Stimulated activated CD8-positive, alpha-beta memory T cell treated with anti-CD3 and anti-CD28 coated beads, Interleukin-2, amount 100 ng/mL, for 1 hour (primary cell): ENCODE measurements around the gene TPPP.
"Not testable (repeated sequence)": the region's sequence is repeated elsewhere in the genome, so short reads cannot be mapped to it uniquely, and the experiment has no call there.

Experiments used
- DNase-seq, 2 donors: peaks; one replicate each; pipeline ENCODE4 v3.0.0-alpha.2; 2020; ENCODE audit warnings: low read depth in 2 of 2

Gene TPPP

DNA sequence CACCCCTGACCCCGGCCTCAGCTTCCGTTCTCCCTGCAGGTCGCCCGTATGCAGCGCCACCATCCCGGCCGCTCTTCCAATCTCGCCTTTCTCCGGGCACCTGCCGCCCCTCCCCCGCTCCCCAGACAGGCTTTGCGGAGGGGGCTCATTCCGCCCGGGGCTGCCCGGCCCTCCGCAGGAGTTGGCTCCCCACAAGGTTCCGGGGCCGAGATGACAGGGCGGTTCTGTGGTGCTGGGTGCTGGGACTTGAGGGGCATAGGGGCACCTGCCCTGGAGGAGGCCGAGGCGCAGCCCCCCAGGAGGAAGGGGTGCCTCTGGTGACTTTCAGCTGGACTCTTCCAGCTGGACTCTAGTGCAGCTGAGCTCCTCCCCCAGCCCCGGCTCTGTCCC lies 885 bp upstream of the TPPP start:
- DNase-seq: not testable (repeated sequence)

DNA sequence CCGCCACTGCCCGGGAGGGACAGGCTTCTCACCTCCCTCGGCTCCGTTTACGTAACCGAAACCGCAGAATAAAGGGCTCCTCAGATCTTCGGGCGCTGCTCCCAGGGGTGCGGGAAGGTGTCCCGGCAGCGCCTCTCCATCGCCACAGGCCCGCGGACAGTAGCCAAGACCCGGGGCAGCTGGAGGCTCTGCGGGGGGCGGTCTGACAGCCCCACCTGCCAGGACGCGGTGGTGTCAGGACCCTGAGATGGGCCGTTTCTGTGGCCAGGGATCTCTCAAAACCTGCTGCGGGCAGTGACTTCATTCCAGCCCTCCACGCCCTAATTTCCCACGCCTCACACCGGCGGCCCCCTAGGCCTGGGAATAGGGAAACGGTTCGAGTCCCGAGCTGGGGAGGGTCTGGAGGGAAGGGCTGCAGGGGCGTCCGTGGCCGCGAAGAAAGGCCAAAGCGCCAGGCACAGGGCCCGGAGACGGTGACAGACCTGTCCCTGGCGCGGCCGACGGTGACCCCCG lies 567 bp downstream of the TPPP start:
- not testable (repeated sequence) for DNase-seq

DNA sequence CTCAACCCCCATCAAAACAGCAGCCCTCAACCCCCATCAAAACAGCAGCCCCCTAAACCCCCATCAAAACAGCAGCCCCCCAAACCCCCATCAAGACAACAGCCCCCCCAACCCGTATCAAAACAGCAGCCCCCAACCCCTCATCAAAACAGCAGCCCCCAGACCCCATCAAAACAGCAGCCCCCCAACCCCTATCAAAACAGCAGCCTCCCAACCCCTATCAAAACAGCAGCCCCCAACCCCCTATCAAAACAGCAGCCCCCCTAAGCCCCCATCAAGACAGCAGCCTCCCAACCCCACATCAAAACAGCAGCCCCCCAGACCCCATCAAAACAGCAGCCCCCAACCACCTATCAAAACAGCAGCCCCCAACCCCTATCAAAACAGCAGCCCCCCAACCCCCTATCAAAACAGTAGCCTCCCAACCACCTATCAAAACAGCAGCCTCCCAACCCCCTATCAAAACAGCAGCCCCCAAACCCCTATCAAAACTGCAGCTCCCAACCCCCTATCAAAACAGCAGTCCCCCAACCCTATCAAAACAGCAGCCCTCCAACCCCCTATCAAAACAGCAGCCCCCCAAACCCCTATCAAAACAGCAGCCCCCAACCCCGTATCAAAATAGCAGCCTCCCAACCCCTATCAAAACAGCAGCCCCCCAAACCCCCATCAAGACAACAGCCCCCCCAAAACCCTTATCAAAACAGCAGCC lies 1.2 kb downstream of the TPPP start:
- no peak for DNase-seq

DNA sequence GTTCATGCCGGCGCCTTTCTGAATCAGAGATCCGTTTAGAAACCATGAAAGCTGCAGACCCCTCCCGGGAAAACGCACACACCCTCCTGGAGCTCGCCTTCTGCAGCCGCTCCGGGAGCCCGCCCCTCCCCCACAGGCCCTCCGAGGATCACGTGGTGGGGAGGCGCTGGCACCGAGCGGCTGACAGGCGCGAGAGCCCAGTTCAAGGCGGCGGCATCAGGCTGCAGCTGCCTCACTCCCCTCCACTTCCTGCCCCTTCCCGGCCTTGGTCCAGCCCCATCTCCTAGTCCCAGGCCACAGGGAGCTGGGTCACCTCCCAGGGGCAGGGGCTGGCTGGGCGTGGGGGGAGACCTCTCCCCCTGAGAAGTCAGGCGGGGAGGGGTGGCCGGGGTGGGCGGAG lies 2.1 kb downstream of the TPPP start:
- DNase-seq: not testable (repeated sequence)

DNA sequence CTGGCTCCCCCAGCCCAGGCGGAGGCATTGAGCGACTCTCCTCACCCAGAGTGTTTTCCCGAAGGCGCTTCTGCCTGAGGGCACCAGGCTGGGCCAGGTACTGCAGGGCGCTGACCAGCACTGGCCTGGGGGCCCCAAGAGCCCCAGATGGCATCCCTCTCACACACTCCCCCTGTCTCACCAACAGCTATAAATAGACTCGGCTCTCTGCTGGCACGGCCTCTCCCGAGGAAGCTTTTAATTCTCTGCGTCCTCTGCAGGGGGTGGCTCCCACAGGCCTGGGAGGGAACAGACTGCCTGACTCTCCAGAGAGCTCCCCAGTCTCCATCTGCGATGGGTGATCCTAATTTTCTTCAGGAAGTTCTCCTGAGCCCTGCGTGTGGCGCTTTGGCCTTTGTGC lies 2.9 kb downstream of the TPPP start:
- DNase-seq: not testable (repeated sequence)

DNA sequence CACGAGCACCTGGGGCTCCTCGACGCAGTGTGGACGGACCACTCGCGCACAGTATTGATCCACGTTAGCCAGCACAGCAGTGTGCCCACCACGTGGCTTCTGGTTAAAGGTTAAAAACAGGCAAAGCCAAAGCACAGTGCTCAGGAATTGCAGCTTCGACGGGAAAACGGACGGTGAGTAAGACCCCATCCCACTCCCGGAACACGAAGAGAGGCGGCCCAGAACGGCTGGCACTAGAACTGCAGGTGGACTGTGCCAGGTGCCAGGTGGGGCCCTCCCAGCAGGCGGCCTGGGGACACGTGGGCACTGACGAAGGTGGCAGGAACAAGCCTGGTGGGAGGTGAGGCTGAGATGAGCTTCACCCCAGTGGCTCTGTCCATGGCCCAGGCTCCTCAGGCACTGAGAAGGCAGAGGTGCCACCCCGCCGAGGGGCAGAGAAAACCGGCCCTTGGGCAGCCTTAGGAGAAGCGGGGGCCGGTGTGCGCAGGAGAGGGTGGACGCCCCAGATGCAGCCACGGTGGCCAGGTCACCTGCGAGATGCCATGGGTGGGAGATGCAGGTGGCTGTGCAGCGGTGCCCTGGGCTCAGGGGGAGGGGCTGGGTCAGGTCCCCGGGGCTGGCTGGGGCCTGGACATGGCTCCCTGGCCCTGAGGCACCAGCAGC lies 4.7 kb downstream of the TPPP start:
- not testable (repeated sequence) for DNase-seq

DNA sequence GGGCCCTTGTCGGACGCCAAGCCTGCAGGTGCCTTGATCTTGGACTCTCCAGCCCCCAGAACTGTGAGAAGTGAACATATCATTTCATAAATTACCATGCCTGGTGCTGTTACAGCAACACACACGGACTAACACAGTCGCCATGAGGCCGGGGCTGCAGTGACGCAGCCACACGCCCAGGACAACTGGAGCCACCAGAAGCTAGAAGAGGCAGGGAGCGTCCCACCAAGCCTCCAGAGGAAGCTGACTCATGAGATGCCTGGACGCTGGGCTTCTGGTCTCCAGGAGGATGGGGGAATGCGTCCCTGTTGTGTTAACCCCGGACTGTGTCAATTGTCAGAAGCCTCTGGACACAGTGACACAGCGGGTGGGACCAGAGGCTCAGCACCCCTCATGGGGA lies 6.2 kb downstream of the TPPP start:
- not testable (repeated sequence) for DNase-seq

DNA sequence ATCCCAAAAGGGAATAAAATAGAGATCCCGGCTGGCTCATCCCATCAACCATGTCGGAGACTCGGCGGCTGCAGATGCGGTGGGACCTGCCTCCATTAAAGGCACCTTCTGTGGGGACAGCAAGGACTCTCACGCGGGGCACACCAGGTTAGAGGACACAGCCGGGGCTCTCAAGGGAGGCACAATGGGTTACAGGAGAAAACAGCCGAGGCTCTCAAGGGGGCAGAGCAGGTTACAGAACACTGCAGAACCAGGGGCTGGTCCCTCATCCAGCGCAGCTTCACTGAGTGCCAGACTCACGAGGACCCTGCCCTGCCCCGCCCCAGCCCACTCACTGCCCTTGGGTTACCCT lies 7.0 kb downstream of the TPPP start:
- not testable (repeated sequence) for DNase-seq

DNA sequence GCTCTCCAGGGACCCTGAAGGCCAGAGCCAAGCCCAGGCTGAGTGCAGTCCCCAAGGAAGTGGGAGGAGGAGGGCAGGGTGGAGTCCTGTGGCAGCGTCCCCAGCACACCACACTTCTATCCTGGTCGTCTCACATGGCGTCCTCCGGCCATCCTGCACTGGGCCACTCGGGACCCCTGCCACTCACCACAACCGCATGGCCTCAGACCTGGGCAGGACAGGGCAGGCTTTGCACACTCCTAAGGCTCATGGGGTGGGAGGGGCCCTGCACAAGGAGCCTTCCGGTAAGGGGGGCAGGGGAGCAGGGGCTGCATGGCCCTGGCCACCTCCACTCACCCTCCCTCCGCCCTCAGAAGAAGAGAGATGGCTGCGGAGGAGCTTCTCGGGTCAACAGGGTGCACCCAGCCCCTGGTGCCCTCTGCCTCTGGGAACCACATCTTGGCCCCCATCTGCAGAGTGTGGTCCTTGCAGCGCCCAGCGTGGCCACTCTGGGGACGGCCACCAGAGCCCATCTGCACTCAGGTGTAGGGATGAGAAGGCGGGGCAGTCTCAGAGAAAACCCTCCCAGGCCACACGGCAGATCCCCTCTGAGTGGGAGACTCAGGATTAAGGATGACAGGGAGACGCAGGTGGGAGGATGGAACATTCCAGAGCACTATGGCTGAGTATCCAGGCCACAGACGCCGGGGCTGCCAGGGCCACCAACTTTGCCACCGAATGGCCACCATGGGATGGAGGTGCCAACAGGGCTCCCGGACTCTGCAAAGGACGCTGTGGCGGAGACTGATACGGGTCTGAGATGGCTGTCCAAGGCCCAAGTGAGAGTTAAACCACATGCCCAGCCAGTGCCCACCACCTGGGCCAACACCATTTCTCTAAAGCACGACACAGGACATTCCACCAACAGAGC lies 7.6 kb downstream of the TPPP start:
- no peak for DNase-seq

DNA sequence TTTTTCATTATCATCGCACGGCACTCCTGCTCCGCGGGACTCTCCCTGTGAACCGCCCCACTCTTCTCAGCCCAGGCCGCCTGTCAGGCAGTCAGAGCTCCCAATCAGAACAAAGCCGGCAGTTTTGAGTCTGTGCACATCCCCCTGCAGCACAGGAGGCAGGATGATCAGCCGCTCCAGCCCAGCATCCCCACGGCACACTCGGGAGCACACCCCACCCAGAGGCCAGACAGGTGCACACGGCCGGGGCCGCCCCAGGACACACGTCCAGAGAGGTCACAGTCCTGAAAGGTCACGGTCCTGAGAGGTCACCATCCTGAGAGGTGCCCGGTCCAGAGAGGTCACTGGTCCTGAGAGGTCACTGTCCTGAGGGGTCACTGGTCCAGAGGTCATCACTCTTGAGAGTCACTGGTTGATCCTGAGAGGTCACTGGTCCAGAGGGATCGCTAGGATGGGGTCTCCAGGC lies 8.4 kb downstream of the TPPP start:
- DNase-seq: no peak

DNA sequence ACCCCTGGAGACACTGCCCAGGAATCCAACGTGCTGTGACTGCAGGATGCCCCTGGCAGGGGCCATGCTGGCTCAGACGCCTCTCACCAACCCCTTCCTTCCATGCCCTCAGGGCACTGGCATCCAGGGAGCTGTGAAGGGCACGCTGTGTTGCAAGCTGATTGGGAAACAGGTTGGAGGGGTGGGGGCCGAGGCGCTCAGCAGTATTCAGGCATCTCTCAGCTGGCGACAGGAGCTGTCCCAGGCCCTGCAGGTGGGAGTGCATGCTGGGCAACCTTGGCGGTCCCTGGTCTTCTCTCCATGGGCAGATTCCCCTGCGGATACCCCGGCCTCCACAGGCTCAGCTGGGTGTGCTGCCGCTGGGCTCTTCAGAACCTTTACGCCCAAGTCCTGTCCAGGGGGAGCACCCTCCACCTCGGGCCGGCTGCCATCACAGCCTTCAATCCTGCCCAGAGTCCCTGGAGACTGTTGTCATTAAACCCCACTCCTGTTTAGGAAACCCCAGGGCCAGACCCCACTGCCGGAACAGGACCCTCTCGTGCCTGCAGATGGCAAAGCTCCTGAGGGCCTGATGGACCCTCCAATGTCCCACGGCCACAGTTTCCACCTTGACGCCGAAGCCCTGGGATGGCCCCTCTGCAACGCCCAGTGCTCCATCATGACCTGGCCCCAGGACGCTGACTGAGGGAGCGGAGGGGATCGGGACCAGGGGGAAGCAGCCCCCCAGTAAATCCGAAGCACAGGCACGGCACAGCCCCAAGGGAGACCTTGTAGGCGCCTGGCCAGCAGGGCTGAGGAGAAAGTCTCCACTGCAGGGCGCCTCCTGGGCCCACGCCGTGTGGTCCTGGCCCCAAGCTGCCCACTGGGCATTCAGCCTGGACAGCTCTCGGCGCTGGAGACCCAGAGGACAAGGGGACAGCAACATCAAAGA lies 9.3 kb downstream of the TPPP start:
- no peak for DNase-seq

DNA sequence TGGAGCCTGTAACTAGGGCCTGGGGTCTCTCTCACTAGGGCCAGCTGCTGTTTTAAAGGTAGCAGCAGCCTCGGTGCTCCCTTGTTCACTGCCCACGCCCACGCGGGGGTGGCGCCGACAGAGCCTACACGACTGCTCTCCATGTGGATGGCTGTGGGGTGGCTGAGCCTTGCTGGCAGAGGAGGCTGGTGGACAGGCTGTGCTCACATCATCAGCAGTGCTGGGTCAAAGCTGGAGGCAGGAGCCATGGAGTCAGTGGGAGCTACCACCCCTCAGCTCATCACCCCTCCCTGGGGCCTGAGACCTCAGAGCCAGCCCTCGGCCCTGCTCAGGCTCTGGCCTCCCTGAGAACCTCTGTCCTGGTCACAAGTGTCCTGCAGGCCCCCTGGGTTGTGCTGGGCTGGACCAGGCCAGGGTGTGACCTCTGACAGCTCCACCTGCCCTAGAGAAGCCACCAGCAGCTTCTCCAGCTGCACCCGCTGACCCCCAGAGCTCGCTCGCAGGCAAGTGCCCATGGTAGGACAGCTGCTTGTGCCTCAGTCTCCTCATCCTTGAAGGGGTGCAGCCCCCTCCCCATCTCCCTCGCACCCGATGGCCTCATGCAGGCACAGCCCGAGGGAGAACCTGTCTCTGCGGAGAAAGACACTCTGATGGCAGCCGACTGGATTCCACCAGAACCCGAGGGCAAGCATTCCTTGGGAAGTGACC lies 10.3 kb downstream of the TPPP start:
- DNase-seq: not testable (repeated sequence)

DNA sequence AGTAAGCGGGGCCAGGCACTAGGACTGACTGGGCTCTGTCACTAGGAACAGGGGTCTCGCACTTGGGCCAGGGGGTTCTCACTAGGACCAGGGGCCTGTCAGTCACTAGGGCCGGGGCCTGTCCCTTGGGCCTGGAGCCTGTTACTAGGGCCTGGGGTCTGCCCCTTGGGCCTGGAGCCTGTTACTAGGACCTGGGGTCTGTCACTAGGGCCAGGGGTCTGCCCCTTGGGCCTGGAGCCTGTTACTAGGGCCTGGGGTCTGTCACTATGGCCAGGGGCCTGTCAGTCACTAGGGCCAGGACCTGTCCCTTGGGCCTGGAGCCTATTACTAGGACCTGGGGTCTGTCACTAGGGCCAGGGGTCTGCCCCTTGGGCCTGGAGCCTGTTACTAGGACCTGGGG lies 10.9 kb downstream of the TPPP start:
- not testable (repeated sequence) for DNase-seq

DNA sequence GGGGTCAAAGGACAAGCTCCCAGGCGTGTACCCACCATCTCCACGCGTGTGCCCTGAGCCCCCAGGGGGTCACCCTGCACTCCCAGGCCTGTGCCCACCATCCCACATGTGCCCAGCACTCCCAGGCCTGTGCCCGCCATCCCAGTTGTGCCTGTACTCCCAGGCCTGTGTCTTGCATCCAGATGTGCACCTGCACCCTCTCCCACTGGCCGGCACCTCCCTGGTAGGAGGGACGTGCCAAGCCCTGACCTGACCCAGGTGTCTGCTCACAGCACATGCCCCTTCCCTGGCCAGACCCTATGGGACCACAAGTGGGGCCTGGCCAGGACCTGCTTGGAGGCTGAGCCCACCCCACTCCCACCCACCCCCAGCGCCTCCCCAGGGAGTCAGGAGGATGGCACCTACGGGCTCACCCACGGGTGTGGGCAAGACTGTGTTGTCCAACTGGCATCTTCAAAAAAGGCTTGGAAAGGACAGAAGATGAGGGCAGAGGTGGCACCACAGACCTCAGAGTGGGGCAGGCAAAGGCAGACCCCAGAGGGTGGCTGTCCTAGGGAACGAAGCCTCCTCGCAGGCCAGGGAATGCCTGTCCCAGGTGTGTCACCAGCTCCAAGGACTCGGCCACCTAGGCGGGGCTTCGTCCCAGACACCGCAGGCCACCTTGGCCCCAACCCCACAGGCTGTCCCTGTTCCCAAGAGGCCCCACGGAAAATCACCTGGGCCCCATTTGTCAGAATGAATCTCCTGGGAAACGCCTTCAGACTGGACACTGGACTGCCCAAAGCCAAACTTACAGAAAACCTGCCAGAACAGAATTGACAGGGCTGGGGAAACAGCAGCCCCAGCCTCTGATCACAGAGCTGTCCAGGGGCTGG lies 11.6 kb downstream of the TPPP start:
- DNase-seq: not testable (repeated sequence)

DNA sequence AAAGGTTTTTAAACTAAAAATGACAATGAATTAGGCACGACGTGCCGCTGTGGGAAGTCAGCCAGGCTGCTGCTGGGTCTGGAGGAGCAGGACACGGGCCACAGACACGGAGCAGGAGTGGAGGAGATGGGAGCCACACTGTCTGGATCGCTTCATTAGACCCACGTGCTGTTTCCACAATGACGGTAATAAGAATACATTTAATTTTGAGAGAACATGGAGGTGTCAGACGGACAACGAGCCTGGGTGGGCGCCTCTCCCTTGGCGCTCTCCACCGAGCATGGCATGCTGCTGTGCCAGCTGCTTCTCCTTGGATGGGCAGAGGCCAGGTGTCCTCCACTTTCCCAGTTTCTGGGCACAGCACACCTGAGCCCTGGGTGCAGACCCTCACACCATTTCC lies 12.3 kb downstream of the TPPP start:
- not testable (repeated sequence) for DNase-seq

DNA sequence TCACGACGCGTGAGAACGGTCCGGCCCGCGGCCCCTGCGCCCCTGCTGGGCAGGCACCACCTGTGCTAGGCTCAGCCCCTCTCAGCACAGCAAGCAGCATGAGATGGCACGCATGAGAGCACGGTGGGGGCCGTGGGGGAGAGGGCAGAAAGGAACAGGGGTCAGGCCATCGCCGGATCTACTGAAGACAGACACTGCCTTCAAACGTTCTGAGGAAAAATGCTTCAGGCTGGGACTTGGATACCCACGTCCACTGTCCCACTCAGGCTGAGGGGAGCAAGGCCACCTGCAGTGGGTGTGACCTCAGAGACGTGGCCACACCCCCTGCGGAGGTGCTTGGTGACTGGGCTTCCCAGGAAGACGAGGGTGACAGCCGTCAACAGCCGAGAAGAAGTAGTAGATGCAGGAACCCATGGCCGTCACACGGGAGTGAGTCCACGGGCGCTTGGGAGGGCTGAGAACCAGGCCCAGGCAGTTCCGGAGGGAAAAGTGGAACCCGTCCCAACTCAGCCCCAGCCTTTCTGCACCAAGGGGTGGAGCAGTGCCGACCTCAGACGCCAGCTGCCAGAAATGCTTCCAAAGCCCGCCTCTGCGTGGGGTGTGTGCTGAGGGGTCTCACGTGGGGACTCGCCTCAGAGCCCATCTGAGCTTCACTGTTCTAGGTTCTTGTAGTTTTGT lies 12.9 kb downstream of the TPPP start:
- DNase-seq: not testable (repeated sequence)

DNA sequence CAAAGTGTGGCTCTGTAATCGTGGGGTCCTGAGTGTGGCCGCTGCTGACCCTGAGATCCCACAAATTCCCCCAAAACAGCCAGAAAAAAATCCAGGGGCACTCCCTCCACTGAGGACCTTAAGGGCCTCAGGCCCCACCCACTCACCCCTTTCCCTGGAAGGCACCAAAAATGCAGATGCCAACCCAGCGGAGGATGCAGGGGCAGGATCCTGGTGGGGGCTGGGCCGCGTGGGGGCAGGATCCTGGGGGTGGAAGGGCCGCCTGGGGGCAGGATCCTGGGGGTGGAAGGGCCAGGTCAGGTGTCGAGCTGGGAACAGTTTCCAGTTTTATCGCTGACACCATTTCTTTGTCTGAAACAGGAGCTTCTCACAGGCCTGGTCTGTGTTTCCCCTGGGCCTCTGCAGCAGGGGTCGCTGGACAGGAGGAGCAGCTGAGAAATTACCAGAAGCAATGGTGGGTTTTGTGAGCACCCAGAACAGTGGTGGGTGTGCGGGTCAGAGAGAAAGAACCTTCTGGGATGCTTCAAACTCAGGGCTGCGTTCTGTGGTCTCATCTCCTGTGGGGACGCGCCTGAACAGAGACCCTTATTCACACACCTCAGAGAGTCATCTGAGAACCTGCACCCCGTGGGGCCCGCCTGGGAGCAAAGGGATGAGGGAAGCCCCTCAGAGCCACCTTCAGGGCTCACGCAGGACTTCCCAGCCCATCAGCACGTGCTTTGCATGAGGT lies 13.8 kb downstream of the TPPP start:
- not testable (repeated sequence) for DNase-seq

DNA sequence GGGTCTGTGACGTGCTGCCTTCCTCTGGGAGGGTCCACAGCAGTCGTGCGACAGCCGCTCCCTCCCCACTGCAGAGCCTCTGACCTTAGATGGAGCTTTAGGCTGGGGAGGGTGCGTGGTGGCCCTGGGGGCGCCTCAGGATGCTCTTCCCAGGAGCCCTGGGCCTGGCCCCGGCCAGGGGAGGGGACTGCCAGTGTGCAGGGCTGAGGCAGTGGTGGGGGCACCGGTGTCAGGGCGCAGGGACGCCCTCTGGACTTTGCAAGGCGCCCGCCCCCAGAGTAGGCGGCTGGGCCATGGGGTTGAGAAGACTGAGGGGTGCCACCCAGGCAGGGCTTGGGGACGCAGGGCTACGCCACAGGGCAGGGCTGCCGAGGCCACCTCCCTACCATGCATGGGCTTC lies 14.6 kb downstream of the TPPP start:
- DNase-seq: not testable (repeated sequence)
